H9 (cell line): ENCODE measurements around the gene TTC39A. TPM values are rescaled to one million over a fixed set of nuclear protein-coding genes. Genes with fewer than 3 reads are reported as not detected.

Experiments used
- DNase-seq: peaks from one replicate; pipeline ENCODE4 v3.0.0-alpha.2; 2017
- H2AFZ ChIP-seq: one replicate; pipeline ENCODE4 v1.6.1; 2013; ENCODE audit warnings: mild to moderate bottlenecking, low read length, control low read depth, moderate library complexity
- H2AK5ac ChIP-seq: 2 replicates; pipeline ENCODE4 v1.6.1; 2013; ENCODE audit warnings: low read length, control low read depth, mixed read lengths; ENCODE audit not compliant: insufficient read length
- H2BK120ac ChIP-seq: one replicate; pipeline ENCODE4 v1.6.1; 2013; ENCODE audit warnings: low read depth, mild to moderate bottlenecking, low read length, control low read depth, inconsistent platforms; ENCODE audit not compliant: poor library complexity, severe bottlenecking
- H2BK12ac ChIP-seq: 2 replicates; pipeline ENCODE4 v1.6.1; 2013; ENCODE audit warnings: low read length, control low read depth, mixed read lengths, low read depth; ENCODE audit not compliant: insufficient read length
- H2BK15ac ChIP-seq: 2 replicates; pipeline ENCODE4 v1.6.1; 2013; ENCODE audit warnings: low read depth, low read length, control low read depth
- H2BK20ac ChIP-seq: one replicate; pipeline ENCODE4 v1.6.1; 2013; ENCODE audit warnings: low read depth, mild to moderate bottlenecking, low read length, control low read depth, inconsistent platforms; ENCODE audit not compliant: poor library complexity, severe bottlenecking
- H2BK5ac ChIP-seq: 2 replicates; pipeline ENCODE4 v1.6.1; 2013; ENCODE audit warnings: low read length, control low read depth, mixed read lengths; ENCODE audit not compliant: insufficient read length
- H3K14ac ChIP-seq: 2 replicates; pipeline ENCODE4 v1.6.1; 2013; ENCODE audit warnings: low read length, control low read depth; ENCODE audit not compliant: insufficient read depth
- H3K18ac ChIP-seq: 2 replicates; pipeline ENCODE4 v1.6.1; 2013; ENCODE audit warnings: low read depth, mild to moderate bottlenecking, mixed read lengths, low read length, control low read depth; ENCODE audit not compliant: insufficient read length
- H3K23ac ChIP-seq: 2 replicates; pipeline ENCODE4 v1.6.1; 2013; ENCODE audit warnings: low read length, control low read depth, mixed read lengths, low read depth; ENCODE audit not compliant: insufficient read length
- H3K23me2 ChIP-seq: 2 replicates; pipeline ENCODE4 v1.6.1; 2013; ENCODE audit warnings: low read depth, mild to moderate bottlenecking, mixed read lengths, low read length, control low read depth; ENCODE audit not compliant: insufficient read length, poor library complexity, severe bottlenecking
- H3K27ac ChIP-seq: 2 replicates; pipeline ENCODE4 v1.5.1; 2013; ENCODE audit warnings: low read length, control low read depth, mixed read lengths, low read depth; ENCODE audit not compliant: insufficient read length
- H3K27me3 ChIP-seq: 2 replicates; pipeline ENCODE4 v1.6.1; 2013; ENCODE audit warnings: low read length, control low read depth, inconsistent platforms; ENCODE audit not compliant: insufficient read depth
- H3K4ac ChIP-seq: 2 replicates; pipeline ENCODE4 v1.6.1; 2013; ENCODE audit warnings: low read depth, mild to moderate bottlenecking, control low read depth, inconsistent platforms, low read length, moderate library complexity
- H3K4me1 ChIP-seq: 2 replicates; pipeline ENCODE4 v1.6.1; 2013; ENCODE audit warnings: low read length, control low read depth, inconsistent platforms; ENCODE audit not compliant: insufficient read depth
- H3K4me2 ChIP-seq: 2 replicates; pipeline ENCODE4 v1.6.1; 2013; ENCODE audit warnings: low read length, control low read depth, mixed read lengths; ENCODE audit not compliant: insufficient read length, insufficient read depth
- H3K56ac ChIP-seq: 2 replicates; pipeline ENCODE4 v1.6.1; 2013; ENCODE audit warnings: low read depth, mild to moderate bottlenecking, mixed read lengths, low read length, control low read depth; ENCODE audit not compliant: insufficient read length
- H3K79me1 ChIP-seq: 2 replicates; pipeline ENCODE4 v1.6.1; 2013; ENCODE audit warnings: low read depth, mild to moderate bottlenecking, moderate library complexity, low read length, control low read depth, inconsistent platforms; ENCODE audit not compliant: insufficient read depth, poor library complexity, severe bottlenecking
- H3K79me2 ChIP-seq: 2 replicates; pipeline ENCODE4 v1.6.1; 2013; ENCODE audit warnings: low read length, control low read depth, inconsistent platforms; ENCODE audit not compliant: insufficient read depth
- H3K9ac ChIP-seq: 2 replicates; pipeline ENCODE4 v1.6.1; 2013; ENCODE audit warnings: low read length, control low read depth, mixed read lengths; ENCODE audit not compliant: insufficient read length; ENCODE audit errors: extremely low read depth
- H3K9me3 ChIP-seq: one replicate; pipeline ENCODE4 v1.6.1; 2013; ENCODE audit warnings: low read depth, low read length, inconsistent platforms; ENCODE audit not compliant: control insufficient read depth
- H3T11ph ChIP-seq: one replicate; pipeline ENCODE4 v1.6.1; 2013; ENCODE audit warnings: mild to moderate bottlenecking, low read length, control low read depth, inconsistent platforms
- H4K20me1 ChIP-seq: one replicate; pipeline ENCODE4 v1.6.1; 2013; ENCODE audit not compliant: control insufficient read depth, insufficient read length, insufficient read depth
- H4K5ac ChIP-seq: 2 replicates; pipeline ENCODE4 v1.6.1; 2013; ENCODE audit warnings: low read depth, mild to moderate bottlenecking, mixed read lengths, low read length, control low read depth; ENCODE audit not compliant: insufficient read length
- H4K8ac ChIP-seq: replicated peaks from 2 replicates; pipeline ENCODE4 v1.6.1; 2013; ENCODE audit warnings: low read length, control low read depth, mixed read lengths, low read depth; ENCODE audit not compliant: insufficient read length
- H4K91ac ChIP-seq: 2 replicates; pipeline ENCODE4 v1.6.1; 2013; ENCODE audit warnings: low read depth, mild to moderate bottlenecking, moderate library complexity, mixed read lengths, low read length, control low read depth; ENCODE audit not compliant: insufficient read length
- H3K27ac Mint-ChIP-seq, 3 experiments: 2 replicates in 2 of 3; 3 replicates in 1 of 3; pipeline ENCODE4 v1.8.0; 2020 to 2021; ENCODE audit warnings: mixed read lengths in 3 of 3, mild to moderate bottlenecking in 1 of 3, moderate library complexity in 1 of 3
- H3K27me3 Mint-ChIP-seq: 2 replicates; pipeline ENCODE4 v1.8.0; 2021; ENCODE audit warnings: low read depth, mild to moderate bottlenecking, moderate library complexity, mixed read lengths
- H3K36me3 Mint-ChIP-seq, 3 experiments: 2 replicates in 2 of 3; 3 replicates in 1 of 3; pipeline ENCODE4 v1.8.0; 2020 to 2021; ENCODE audit warnings: low read depth in 3 of 3, mixed read lengths in 3 of 3; ENCODE audit not compliant: insufficient read depth in 1 of 3
- H3K4me1 Mint-ChIP-seq, 2 experiments: 2 replicates each; pipeline ENCODE4 v1.8.0; 2020; ENCODE audit warnings: mixed read lengths in 2 of 2
- H3K4me3 Mint-ChIP-seq, 2 experiments: 2 replicates in 1 of 2; 3 replicates in 1 of 2; pipeline ENCODE4 v1.8.0; 2020 to 2021; ENCODE audit warnings: mild to moderate bottlenecking in 2 of 2, mixed read lengths in 2 of 2, moderate library complexity in 1 of 2
- H3K9me3 Mint-ChIP-seq, 2 experiments: 2 replicates in 1 of 2; 3 replicates in 1 of 2; pipeline ENCODE4 v1.8.0; 2020; ENCODE audit warnings: mild to moderate bottlenecking in 2 of 2, mixed read lengths in 2 of 2, moderate library complexity in 1 of 2
- WGBS: extraction: QIAGEN DNeasy Blood & Tissue Kit; methylation state at CpG from one replicate; pipeline ENCODE4 v1.1.7; 2013; ENCODE audit warnings: missing lambda C conversion rate, low lambda C conversion rate, mixed read lengths; ENCODE audit not compliant: insufficient read length; ENCODE audit errors: extremely low coverage; 5-methylcytosine and 5-hydroxymethylcytosine counted together
- total RNA-seq: library from RNA; stranded (reverse); gene quantifications from 2 replicates; pipeline ENCODE4 v1.2.1, GENCODE V29; 2021
- TF ChIP-seq, protein P1 (sequence below): fragments of 200-600 bp; sonication (generic); conservative IDR thresholded peaks from 3 replicates; pipeline ENCODE4 v1.8.0; 2021; ENCODE audit warnings: antibody characterized with exemption, mild to moderate bottlenecking

Gene TTC39A
- total RNA-seq, 1 experiment from 2014 or later: 7.7 TPM

DNA sequence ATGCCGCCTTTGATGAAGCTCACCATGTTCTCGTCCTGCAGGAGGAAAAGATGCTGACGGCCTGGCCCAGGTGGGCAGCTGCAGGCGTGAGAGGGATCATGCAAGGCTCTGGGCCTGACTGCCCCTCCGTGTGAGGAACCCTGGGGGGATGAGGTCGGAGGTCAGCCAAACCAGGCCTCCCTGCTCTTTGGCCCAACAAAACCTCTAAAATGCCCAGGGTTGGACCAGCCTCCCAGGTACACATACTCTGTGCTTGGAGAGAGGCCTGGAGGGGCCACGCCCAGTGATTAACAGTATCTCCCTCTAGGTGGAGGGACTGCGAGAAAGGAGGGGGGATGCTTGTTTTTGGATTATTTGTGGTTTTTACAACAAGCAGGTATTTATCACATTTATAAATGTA is 21.1 kb downstream of the TTC39A start:
- no peak overlapping the region for H3K27ac Mint-ChIP-seq
- no peak overlapping the region for H3K4me2 ChIP-seq
- H3K23me2 ChIP-seq: no peaks in the 10 kb centered on the region
- H3K14ac ChIP-seq: no peak overlapping the region
- H3K27ac ChIP-seq: no peak overlapping the region
- H3K79me1 ChIP-seq: no peaks in the 10 kb centered on the region
- no peak overlapping the region for H2BK20ac ChIP-seq
- no peak overlapping the region for H3K4me3 Mint-ChIP-seq
- no peak overlapping the region for H2AFZ ChIP-seq
- H3K27me3 ChIP-seq: no peaks in the 10 kb centered on the region
- WGBS: no CpG with 5 or more reads among the region's 8 CpGs
- no peak overlapping the region for H2BK15ac ChIP-seq
- no peak overlapping the region for H2BK5ac ChIP-seq
- H3T11ph ChIP-seq: no peak overlapping the region
- H3K27me3 Mint-ChIP-seq: no peaks in the 10 kb centered on the region; the same call in 1 of the 2 replicates
- no peak overlapping the region for H3K4ac ChIP-seq
- H3K9me3 Mint-ChIP-seq: no peaks in the 10 kb centered on the region
- no peak overlapping the region for H4K91ac ChIP-seq
- H2BK12ac ChIP-seq: no peak overlapping the region
- no peaks in the 10 kb centered on the region for H3K9me3 ChIP-seq
- peaks cover 7 to 13% of the 10 kb centered on the region in 2 experiments for H3K4me1 Mint-ChIP-seq
- no peak overlapping the region for H3K23ac ChIP-seq
- no peaks in the 10 kb centered on the region for H3K36me3 Mint-ChIP-seq
- no peak overlapping the region for H3K18ac ChIP-seq
- no peak overlapping the region for H2AK5ac ChIP-seq
- TF ChIP-seq, protein P1, sequence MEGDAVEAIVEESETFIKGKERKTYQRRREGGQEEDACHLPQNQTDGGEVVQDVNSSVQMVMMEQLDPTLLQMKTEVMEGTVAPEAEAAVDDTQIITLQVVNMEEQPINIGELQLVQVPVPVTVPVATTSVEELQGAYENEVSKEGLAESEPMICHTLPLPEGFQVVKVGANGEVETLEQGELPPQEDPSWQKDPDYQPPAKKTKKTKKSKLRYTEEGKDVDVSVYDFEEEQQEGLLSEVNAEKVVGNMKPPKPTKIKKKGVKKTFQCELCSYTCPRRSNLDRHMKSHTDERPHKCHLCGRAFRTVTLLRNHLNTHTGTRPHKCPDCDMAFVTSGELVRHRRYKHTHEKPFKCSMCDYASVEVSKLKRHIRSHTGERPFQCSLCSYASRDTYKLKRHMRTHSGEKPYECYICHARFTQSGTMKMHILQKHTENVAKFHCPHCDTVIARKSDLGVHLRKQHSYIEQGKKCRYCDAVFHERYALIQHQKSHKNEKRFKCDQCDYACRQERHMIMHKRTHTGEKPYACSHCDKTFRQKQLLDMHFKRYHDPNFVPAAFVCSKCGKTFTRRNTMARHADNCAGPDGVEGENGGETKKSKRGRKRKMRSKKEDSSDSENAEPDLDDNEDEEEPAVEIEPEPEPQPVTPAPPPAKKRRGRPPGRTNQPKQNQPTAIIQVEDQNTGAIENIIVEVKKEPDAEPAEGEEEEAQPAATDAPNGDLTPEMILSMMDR: no peak
- H2BK120ac ChIP-seq: no peak overlapping the region
- H3K79me2 ChIP-seq: no peaks in the 10 kb centered on the region
- DNase-seq: no peak
- H4K20me1 ChIP-seq: no peaks in the 10 kb centered on the region
- H4K8ac ChIP-seq: no peak overlapping the region
- no peak overlapping the region for H4K5ac ChIP-seq
- H3K9ac ChIP-seq: no peak overlapping the region
- no peak overlapping the region for H3K56ac ChIP-seq
- H3K4me1 ChIP-seq: no peaks in the 10 kb centered on the region
